IPS DF 4.7 (cell line): ENCODE measurements around the gene NRCAM.

Experiments
- DNase-seq: peaks from one replicate; pipeline ENCODE4 v3.0.0-alpha.2; 2013; ENCODE audit warnings: low spot score; ENCODE audit errors: extremely low read depth

Gene NRCAM

GRCh38 chr7:108101759-108102158 lies 354.5 kb downstream of the NRCAM start:
- no peak for DNase-seq

GRCh38 chr7:108099713-108100112 lies 356.5 kb downstream of the NRCAM start:
- no peak for DNase-seq

DNA sequence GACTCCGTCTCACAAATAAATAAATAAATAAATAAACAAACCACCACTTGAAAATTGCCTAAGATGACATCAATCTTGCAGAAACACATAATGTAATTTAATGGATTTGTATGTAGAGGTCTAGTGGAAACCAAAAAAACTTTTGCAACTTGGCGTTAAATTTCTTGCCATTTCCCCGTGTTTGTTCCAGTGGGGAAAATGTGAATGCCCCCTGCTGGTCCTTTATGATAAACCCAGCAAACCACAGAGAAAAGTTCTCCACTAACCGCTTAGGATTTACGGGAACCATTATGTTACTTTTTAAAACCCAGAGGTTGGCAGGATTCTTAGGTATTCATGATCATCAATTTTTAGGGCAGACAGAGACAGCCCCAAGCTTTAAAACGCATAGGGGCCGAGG lies 358.5 kb downstream of the NRCAM start:
- DNase-seq: no peak
